Nephron (organoid): ENCODE results near the gene SERPINA12.

ENCODE experiments used
- H3K27ac Mint-ChIP-seq, 3 experiments: 2 replicates each; pipeline ENCODE4 v1.8.0; 2020; ENCODE audit warnings: mixed read lengths in 3 of 3, mild to moderate bottlenecking in 2 of 3, moderate library complexity in 1 of 3
- H3K27me3 Mint-ChIP-seq: 2 replicates; pipeline ENCODE4 v1.8.0; 2021; ENCODE audit warnings: low read depth, mild to moderate bottlenecking, moderate library complexity, mixed read lengths
- H3K36me3 Mint-ChIP-seq: 2 replicates; pipeline ENCODE4 v1.8.0; 2020; ENCODE audit warnings: low read depth, mixed read lengths
- H3K4me1 Mint-ChIP-seq: 2 replicates; pipeline ENCODE4 v1.8.0; 2020; ENCODE audit warnings: mixed read lengths
- H3K4me3 Mint-ChIP-seq, 3 experiments: 2 replicates each; pipeline ENCODE4 v1.8.0; 2020; ENCODE audit warnings: mild to moderate bottlenecking in 3 of 3, mixed read lengths in 3 of 3, moderate library complexity in 2 of 3
- H3K9me3 Mint-ChIP-seq: 2 replicates; pipeline ENCODE4 v1.8.0; 2020; ENCODE audit warnings: mixed read lengths
- CTCF ChIP-seq, 3 experiments: fragments of 200-600 bp; sonication (generic); IDR thresholded peaks; one replicate each; pipeline ENCODE4 v1.5.0; 2021; ENCODE audit warnings: antibody characterized with exemption in 3 of 3; ENCODE audit not compliant: unreplicated experiment in 3 of 3

The SERPINA12 gene

DNA sequence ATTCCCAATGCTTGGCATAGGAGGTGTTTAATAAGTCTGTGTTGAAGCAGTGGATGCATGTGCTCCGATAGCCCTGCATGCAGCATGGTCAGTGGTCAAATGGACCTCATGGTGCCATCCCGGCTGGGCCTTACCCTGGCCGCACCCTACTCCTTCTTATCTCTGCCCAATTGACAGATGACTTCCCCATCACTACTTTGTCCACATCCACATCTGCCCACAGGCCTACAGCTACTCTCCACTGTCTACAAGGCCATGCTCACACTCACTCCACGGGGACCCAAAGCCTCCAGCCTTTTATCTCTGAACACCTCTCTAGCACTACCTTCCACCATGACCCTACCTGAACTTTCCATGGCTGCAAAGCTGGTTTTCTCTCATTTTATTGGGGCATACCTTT is 68.1 kb downstream of the SERPINA12 start:
- Mint-ChIP-seq H3K4me1 (no peaks in the 10 kb centered on the region), H3K9me3 (no peaks in the 10 kb centered on the region), H3K27ac (no peak overlapping the region), H3K4me3 (no peak overlapping the region), H3K27me3 (peaks cover 27% of the 10 kb centered on the region), H3K36me3 (no peaks in the 10 kb centered on the region)
- no peak for TF ChIP-seq CTCF (IDR thresholded peaks at IDR 0.05; ENCODE audit: unreplicated experiment in 3 of 3)

DNA sequence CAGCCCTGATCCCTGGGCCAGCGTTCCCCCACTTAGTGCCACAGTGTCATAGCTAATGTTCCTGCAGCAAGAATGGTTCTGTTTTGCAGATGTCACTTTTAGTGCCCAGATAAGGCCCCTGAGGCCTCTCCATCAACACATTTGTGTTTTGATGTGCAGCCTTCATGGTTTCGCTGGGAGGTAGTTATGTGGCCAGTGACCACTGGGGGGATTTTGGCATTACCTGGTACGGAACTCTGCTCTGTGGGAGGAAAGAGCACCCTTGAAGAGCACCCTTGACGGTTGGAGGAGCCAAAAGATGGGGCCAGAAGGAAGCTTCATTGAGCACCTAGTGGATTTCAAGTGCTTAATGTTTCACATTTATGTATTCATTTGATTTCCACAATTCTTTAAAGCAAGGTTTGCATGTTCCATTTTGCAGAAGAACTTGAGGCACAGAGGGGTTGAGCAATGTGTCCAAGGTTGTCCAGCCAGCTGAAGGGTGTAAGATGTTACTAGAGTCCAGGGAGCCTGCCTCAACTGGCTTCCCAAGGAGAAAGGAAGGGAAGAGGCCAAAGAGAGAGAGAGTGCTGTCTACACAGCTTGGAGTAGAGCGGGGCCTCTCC is 69.7 kb downstream of the SERPINA12 start:
- Mint-ChIP-seq H3K27me3 (peaks cover 27% of the 10 kb centered on the region), H3K36me3 (no peaks in the 10 kb centered on the region), H3K4me1 (no peaks in the 10 kb centered on the region), H3K4me3 (no peak overlapping the region), H3K9me3 (peaks cover 4% of the 10 kb centered on the region), H3K27ac (no peak overlapping the region)
- no peak for TF ChIP-seq CTCF (IDR thresholded peaks at IDR 0.05; ENCODE audit: unreplicated experiment in 3 of 3)
